ENCODE measurements around the gene ABCA8.
"Not testable (repeated sequence)": the region's sequence is repeated elsewhere in the genome, so short reads cannot be mapped to it uniquely, and the experiment has no call there.

The ABCA8 gene

GRCh38 chr17:68955181-68955841 lies at the start of gene ABCA8:
Gene ABCA8 (minus strand): TSS chr17:68955392. CDS start chr17:68942034, 13,358 bp downstream.
- DNase-seq = no peak

GRCh38 chr17:69004759-69005158 lies 49.6 kb upstream of the ABCA8 start:
- not testable (repeated sequence) for DNase-seq

GRCh38 chr17:68999743-69000142 lies 44.6 kb upstream of the ABCA8 start:
- DNase-seq = not testable (repeated sequence)

GRCh38 chr17:68993112-68993511 lies 37.9 kb upstream of the ABCA8 start:
- no peak for DNase-seq

- no peak for DNase-seq
Observed at GRCh38 chr17:68987966-68988365, 32.8 kb upstream of the ABCA8 start.

GRCh38 chr17:68981288-68981687 lies 26.1 kb upstream of the ABCA8 start:
- no peak for DNase-seq

- DNase-seq = no peak
Observed at GRCh38 chr17:68973098-68973846, 18.1 kb upstream of the ABCA8 start.

- no peak for DNase-seq
Observed at GRCh38 chr17:68972119-68972704, 17.0 kb upstream of the ABCA8 start.

GRCh38 chr17:68969101-68969500 lies 13.9 kb upstream of the ABCA8 start:
- DNase-seq = no peak

GRCh38 chr17:68963958-68964357 lies 8.8 kb upstream of the ABCA8 start:
- DNase-seq = no peak

GRCh38 chr17:68961214-68961882 lies 6.2 kb upstream of the ABCA8 start:
- no peak for DNase-seq

- not testable (repeated sequence) for DNase-seq
Observed at GRCh38 chr17:68959117-68959516, 3.9 kb upstream of the ABCA8 start.

GRCh38 chr17:68957944-68958343 lies 2.8 kb upstream of the ABCA8 start:
- no peak for DNase-seq

- DNase-seq = no peak
Observed at GRCh38 chr17:68954146-68954896, 871 bp downstream of the ABCA8 start.

- no peak for DNase-seq
Observed at GRCh38 chr17:68953340-68953997, 1.7 kb downstream of the ABCA8 start.

- DNase-seq = no peak
Observed at GRCh38 chr17:68950725-68951124, 4.5 kb downstream of the ABCA8 start.

GRCh38 chr17:68947868-68948267 lies 7.3 kb downstream of the ABCA8 start:
- not testable (repeated sequence) for DNase-seq

GRCh38 chr17:68944435-68945035 lies 10.7 kb downstream of the ABCA8 start:
- DNase-seq = no peak

GRCh38 chr17:68943812-68944182 lies 11.4 kb downstream of the ABCA8 start:
- DNase-seq = not testable (repeated sequence)

- no peak for DNase-seq
Observed at GRCh38 chr17:68943123-68943811, 11.9 kb downstream of the ABCA8 start.

- no peak for DNase-seq
Observed at GRCh38 chr17:68942389-68942788, 12.8 kb downstream of the ABCA8 start.
